Subcutaneous adipose tissue (tissue), 4 donors: ENCODE results near the gene EFCAB8. TPM values are rescaled to one million over a fixed set of nuclear protein-coding genes. Genes with fewer than 3 reads are reported as not detected.

ENCODE experiments used
- total RNA-seq, 4 donors: library from RNA; depleted of rRNA; stranded (reverse); fragments of >200 nt; gene quantifications; one replicate each; pipeline ENCODE4 v1.1.0, GENCODE V29; 2016
- TF ChIP-seq, protein P1 (sequence below): fragments of 450-650 bp; IDR thresholded peaks from one replicate; pipeline ENCODE4 v1.5.1; 2016; ENCODE audit warnings: low read depth, mild to moderate bottlenecking, control low read depth, antibody characterized with exemption, moderate library complexity

The EFCAB8 gene
- total RNA-seq, 4 donors from 2014 or later: 0.19 TPM; not detected in 3

DNA sequence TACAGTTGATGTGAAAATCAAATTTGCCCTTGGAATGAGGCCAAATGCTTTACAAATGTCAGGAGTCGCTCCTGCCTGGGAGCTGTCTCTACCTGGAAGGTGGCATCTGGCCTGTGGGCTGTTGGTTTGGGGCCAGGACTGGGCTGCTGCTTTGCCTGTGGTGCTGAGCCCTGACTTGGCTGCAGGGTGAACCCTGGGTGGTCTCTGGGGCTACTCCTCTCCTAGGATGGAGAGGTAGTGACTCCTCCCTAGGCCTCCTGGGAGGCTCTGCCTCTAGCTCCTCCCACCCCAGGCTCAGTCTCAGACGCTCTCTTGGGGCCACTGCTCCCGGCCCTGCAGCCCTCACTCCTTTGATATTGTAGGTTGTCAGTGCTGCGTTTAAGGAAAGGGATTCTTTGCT, 47.5 kb downstream of the EFCAB8 start:
- TF ChIP-seq, protein P1, sequence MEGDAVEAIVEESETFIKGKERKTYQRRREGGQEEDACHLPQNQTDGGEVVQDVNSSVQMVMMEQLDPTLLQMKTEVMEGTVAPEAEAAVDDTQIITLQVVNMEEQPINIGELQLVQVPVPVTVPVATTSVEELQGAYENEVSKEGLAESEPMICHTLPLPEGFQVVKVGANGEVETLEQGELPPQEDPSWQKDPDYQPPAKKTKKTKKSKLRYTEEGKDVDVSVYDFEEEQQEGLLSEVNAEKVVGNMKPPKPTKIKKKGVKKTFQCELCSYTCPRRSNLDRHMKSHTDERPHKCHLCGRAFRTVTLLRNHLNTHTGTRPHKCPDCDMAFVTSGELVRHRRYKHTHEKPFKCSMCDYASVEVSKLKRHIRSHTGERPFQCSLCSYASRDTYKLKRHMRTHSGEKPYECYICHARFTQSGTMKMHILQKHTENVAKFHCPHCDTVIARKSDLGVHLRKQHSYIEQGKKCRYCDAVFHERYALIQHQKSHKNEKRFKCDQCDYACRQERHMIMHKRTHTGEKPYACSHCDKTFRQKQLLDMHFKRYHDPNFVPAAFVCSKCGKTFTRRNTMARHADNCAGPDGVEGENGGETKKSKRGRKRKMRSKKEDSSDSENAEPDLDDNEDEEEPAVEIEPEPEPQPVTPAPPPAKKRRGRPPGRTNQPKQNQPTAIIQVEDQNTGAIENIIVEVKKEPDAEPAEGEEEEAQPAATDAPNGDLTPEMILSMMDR: no peak

DNA sequence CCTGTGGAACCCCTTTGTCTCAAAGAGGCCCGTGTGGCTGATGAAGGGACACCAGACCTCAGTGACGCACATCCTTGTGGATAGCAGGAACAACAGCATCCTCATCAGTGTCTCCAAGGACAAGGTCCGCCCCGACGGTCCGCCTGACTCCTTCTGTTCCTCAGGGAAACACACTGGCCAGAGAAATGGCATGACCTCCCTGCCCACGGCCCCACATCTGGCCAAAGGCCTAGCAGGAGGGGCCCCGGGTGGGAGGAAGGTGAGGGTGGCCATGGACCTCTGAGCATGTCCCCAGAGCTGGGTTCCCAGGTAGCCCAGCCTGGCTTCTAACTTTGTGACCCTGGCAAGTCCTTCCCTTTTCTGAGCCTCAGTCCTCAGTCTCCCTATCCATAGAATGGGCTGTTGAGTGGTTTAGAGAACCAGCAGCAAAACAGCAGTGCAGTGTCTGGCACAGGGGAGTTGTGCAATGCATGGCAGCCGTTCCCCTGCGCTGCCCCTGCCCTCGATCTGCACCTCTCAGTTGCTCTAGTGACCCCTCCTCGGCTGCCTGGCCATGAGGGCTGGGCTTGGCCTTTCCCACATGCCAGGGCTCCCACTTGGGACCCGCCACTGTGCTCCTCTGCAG, 48.3 kb downstream of the EFCAB8 start:
- TF ChIP-seq, protein P1: no peak

DNA sequence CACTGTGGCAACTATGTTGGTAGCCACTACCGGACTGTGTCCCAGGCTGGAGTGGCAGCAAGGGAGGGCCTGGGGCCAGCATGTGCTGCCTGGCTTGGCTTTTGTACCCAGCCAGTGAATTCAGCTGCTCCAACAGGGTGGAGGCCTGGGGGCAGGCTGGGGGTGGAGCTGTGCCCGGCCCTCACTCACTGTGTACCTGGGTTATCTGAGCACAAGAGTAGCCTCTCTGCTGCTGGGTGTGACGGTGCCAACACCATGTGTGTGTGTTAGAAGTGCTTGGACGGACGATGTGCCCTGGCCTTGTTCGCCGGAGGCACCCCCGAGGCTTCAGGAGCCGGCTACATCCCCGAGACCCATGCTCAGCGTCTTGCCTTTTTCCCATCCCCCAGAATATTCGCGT, 49.2 kb downstream of the EFCAB8 start:
- TF ChIP-seq, protein P1: no peak

DNA sequence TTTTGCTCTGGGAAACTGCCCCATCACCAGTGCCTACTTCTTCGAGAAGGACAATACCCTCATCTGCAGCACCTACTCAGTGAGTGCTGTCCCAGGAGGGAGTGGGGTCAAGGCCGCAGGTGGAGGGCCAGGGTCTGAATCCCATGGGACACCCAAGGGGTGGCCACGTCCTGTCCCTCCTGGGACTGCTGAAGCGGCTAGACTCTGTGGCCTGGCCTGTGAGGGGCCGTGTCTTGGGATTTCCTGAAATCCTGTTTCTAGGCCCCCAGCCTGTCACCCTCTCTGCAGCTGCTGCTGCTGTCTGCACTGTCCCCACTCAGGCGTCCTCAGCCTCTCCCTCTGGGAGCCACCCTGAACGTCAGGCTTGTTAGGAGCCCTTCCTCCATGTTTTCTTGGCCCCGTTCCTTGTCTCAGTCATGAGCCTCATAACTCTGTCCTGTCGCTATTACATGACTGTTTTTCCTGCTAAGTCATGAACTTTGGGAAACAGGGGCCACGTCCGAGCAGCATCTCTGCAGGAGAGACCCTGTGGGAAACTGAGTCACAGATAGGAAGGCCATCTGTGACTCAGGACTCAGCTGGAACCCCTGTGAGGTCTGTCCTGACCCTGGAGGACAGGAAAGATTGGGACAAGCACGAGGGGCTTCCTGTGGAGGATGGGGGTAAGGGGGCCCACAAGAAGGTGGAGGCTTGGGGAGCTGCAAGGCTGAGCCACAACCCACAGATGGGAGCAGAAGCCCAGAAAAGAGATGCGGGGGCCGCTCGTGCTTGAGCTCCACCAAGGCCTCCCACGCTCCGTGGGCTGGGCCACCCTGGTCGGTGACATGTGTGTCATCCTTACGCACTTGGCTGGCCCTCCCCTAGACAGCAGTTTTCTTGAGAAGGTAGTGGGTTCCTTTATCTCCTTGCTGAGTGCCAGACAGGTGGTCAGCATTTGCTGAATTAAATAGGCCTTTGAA, 49.9 kb downstream of the EFCAB8 start:
- TF ChIP-seq, protein P1: no peak

DNA sequence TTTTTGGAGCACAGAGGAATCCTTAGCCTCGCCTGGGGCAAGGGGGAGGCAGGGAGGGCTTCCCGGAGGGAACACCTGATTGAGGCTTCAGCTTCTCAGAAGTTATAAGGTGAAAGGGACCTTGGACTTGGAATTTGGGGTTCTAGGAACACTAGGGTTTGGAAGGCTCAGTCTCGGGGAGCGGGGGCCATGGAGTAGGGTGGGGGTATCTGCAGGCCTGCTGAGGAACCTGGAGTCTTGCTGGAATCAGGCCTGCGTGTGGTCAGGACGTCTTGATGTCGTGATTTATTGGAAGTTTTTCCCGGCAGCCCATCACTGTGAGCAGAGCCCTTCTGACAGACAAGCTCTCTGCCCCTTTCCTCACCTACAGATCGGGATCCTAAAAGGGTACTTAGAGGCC, 50.7 kb downstream of the EFCAB8 start:
- TF ChIP-seq, protein P1: no peak

DNA sequence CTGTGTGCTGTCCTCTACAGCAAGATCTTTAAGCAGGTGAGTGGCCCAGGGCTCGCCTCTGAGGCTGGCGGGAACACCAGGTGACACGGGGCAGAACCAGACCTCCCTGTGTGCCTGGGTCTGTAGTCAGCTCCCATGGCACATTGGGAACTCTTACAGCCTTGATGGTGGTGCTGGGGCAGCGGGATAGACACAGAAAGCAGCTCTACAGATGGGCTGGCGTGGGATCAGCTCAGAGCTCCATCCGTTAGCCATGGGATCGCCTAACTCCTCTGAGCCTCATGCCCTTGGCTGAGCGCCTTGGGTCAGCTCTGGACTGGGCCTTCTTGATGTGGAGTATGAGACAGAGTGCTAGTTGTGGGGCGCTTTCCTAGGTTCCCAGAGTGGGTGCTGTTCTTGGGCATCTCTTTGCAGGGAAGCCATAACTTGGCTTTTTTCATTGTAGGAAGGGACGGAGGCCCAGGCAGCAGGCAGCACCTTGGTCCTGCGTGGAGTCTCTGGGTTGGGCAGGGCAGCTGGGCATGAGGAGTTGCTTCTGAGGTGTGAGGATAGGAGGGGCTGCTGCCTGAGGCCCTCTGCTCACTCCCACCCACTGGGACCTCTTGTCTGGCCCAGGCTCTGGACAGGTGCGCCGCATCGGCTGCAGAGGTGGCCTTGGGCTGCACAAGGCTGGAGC, 51.3 kb downstream of the EFCAB8 start:
- TF ChIP-seq, protein P1: no peak

DNA sequence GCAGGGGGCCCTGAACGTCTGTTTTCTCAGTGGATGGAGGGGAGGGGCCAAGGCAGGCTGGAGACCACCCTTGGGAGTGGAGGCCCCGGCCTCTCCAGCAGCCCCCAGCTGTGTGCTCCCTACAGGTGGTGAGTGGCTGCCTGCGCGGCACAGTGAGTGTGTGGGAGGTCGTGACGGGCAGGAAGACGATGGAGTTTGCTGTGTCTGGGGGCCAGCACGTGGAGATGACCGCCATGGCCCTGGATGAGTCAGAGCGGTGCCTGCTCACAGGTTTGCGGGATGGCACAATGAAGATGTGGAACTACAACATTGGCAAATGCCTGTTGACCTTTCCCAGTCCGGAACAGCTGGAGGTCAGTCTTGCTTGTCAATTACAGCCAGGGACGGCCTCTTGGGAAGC, 52.6 kb downstream of the EFCAB8 start:
- TF ChIP-seq, protein P1: no peak
